GM12878 (cell line): ENCODE measurements around the gene CCDC117. TPM values are rescaled to one million over a fixed set of nuclear protein-coding genes. Genes with fewer than 3 reads are reported as not detected.

Experiments
- ATAC-seq: fragments of 200-7000 bp; cut with Tn5 transposase; 3 replicates; pipeline ENCODE4 v1.9.1; 2020; ENCODE audit warnings: mild to moderate bottlenecking, moderate library complexity
- BruUV-seq: library from RNA; stranded (reverse); fragments of 400-500 nt; replicated peaks from 2 replicates; lab custom pipeline; 2021; lab: Mats Ljungman, UMichigan
- CTCF ChIA-PET: fragments of 300-600 bp; sonication (Branson Sonifier 250); formaldehyde crosslinking; extraction: SDS; loops from one replicate; lab custom pipeline; 2021; ENCODE audit warnings: inconsistent platforms; lab: Yijun Ruan, JAX
- POLR2A ChIA-PET: fragments of 350-600 bp; formaldehyde crosslinking; extraction: SDS; loops from one replicate; lab custom pipeline; 2021; ENCODE audit warnings: inconsistent platforms; lab: Charles Lee
- RAD21 ChIA-PET: fragments of 300-600 bp; sonication (Branson Sonifier 250); formaldehyde crosslinking; loops from one replicate; lab custom pipeline; 2023; ENCODE audit warnings: antibody characterized with exemption; ENCODE audit not compliant: unreplicated experiment; lab: Charles Lee
- SMC1A ChIA-PET: fragments of 300-600 bp; sonication (Branson Sonifier 250); formaldehyde crosslinking; loops from one replicate; lab custom pipeline; 2023; ENCODE audit not compliant: unreplicated experiment, uncharacterized antibody; lab: Charles Lee
- DNase-seq: peaks from one replicate; pipeline ENCODE4 v3.0.0-alpha.2; 2011; ENCODE audit warnings: low read depth, low spot score
- FAIRE-seq: peaks from 3 replicates; lab custom pipeline; 2011; peaks lifted over from hg19 to GRCh38; lab: Jason Lieb, UNC
- H2AFZ ChIP-seq: 2 replicates; pipeline ENCODE4 v1.6.0; 2011; ENCODE audit warnings: low read depth, low read length, control low read depth; ENCODE audit not compliant: control insufficient read depth
- H3K27ac ChIP-seq: 2 replicates; pipeline ENCODE4 v1.5.1; 2011; ENCODE audit warnings: control low read depth; ENCODE audit not compliant: control insufficient read depth, insufficient read depth
- H3K27me3 ChIP-seq, 2 experiments: replicated peaks in 1 of 2; 2 replicates each; pipeline versions ENCODE4 v1.6.0 to v1.6.1; 2011; ENCODE audit warnings: low read length in 1 of 2; ENCODE audit not compliant: control insufficient read depth in 2 of 2, insufficient read depth in 2 of 2
- H3K36me3 ChIP-seq, 2 experiments: 2 replicates each; pipeline ENCODE4 v1.5.1; 2011; ENCODE audit warnings: low read length in 1 of 2; ENCODE audit not compliant: control insufficient read depth in 2 of 2, insufficient read depth in 2 of 2
- H3K4me1 ChIP-seq: 2 replicates; pipeline ENCODE4 v1.6.1; 2011; ENCODE audit warnings: mild to moderate bottlenecking, low read length, moderate library complexity, mixed read lengths; ENCODE audit not compliant: control insufficient read depth, insufficient read depth
- H3K4me2 ChIP-seq: 2 replicates; pipeline ENCODE4 v1.6.0; 2011; ENCODE audit warnings: control low read depth; ENCODE audit not compliant: control insufficient read depth, insufficient read depth
- H3K4me3 ChIP-seq: fragments of 200-600 bp; sonication (generic); 2 replicates; pipeline ENCODE4 v1.5.1; 2016
- H3K79me2 ChIP-seq: 2 replicates; pipeline ENCODE4 v1.6.0; 2011; ENCODE audit warnings: low read length; ENCODE audit not compliant: control insufficient read depth, insufficient read depth
- H3K9ac ChIP-seq: 2 replicates; pipeline ENCODE4 v1.8.0; 2011; ENCODE audit warnings: low read length, control low read depth, mixed read lengths; ENCODE audit not compliant: control insufficient read depth, insufficient read depth
- H3K9me3 ChIP-seq: replicated peaks from 3 replicates; pipeline ENCODE4 v1.5.1; 2011; ENCODE audit warnings: mild to moderate bottlenecking, low read length; ENCODE audit not compliant: control insufficient read depth, insufficient read depth
- H4K20me1 ChIP-seq: 2 replicates; pipeline ENCODE4 v1.6.0; 2011; ENCODE audit not compliant: control insufficient read depth, insufficient read depth
- CHD2 ChIP-seq: IDR thresholded peaks from 2 replicates; pipeline ENCODE4 v1.6.1; 2011; ENCODE audit warnings: low read depth, low read length, improper control_type of control experiment, borderline replicate concordance
- CUX1 ChIP-seq: IDR thresholded peaks from 2 replicates; pipeline ENCODE4 v1.6.1; 2012; ENCODE audit warnings: improper control_type of control experiment, low read depth, low read length; ENCODE audit not compliant: insufficient replicate concordance
- GATAD2B ChIP-seq: fragments of 450-650 bp; conservative IDR thresholded peaks from 2 replicates; pipeline ENCODE4 v1.6.1; 2017; ENCODE audit warnings: low read depth, mild to moderate bottlenecking, moderate library complexity
- MTA2 ChIP-seq: fragments of 450-650 bp; IDR thresholded peaks from 2 replicates; pipeline ENCODE4 v1.6.1; 2016; ENCODE audit warnings: low read depth, mild to moderate bottlenecking, moderate library complexity
- POLR2AphosphoS5 ChIP-seq: IDR thresholded peaks from 2 replicates; pipeline ENCODE4 v1.6.1; 2011; ENCODE audit warnings: mild to moderate bottlenecking, low read length, inconsistent platforms
- RUNX3 ChIP-seq: IDR thresholded peaks from 2 replicates; pipeline ENCODE4 v1.6.1; 2012; ENCODE audit warnings: low read length, inconsistent platforms
- ZBTB11 ChIP-seq: fragments of 450-650 bp; formaldehyde crosslinking; IDR thresholded peaks from 2 replicates; pipeline ENCODE4 v1.5.0; 2022; ENCODE audit warnings: mild to moderate bottlenecking, missing genetic modification characterization
- ZNF217 ChIP-seq: fragments of 450-650 bp; IDR thresholded peaks from 2 replicates; pipeline ENCODE4 v1.6.1; 2017; ENCODE audit warnings: antibody characterized with exemption, mild to moderate bottlenecking
- ZSCAN29 ChIP-seq: fragments of 450-650 bp; IDR thresholded peaks from 2 replicates; pipeline ENCODE4 v1.6.1; 2017; ENCODE audit warnings: mild to moderate bottlenecking, moderate library complexity
- WGBS: methylation state at CpG from one replicate; pipeline ENCODE4 v1.1.6; 2016; ENCODE audit warnings: low lambda C conversion rate; ENCODE audit not compliant: insufficient replicate concordance, insufficient coverage; ENCODE audit errors: missing lambda C conversion rate; 5-methylcytosine and 5-hydroxymethylcytosine counted together
- in situ Hi-C: fragments of 300-500 bp; cut with MboI; formaldehyde crosslinking; loops from 9 replicates; pipeline ENCODE4 v1.14.3; 2018; ENCODE audit warnings: mixed read lengths
- intact Hi-C: fragments of 100-400 bp; cut with micrococcal nuclease; formaldehyde crosslinking; loops from one replicate; pipeline ENCODE4 v1.14.2; 2022; ENCODE audit not compliant: unreplicated experiment
- polyA plus RNA-seq, 11 experiments: library from polyadenylated mRNA; depleted of rRNA in 4 of 11; unstranded in 6 of 11; stranded (reverse) in 5 of 11; fragments of >200 nt; fragmentation: Nextera tagmentation in 4 of 11; fragmentation: Illumina TruSeq in 1 of 11; extraction: Ambion mirVana in 4 of 11; extraction: Trizol in 1 of 11; gene quantifications; 1 replicate in 1 of 11; 2 replicates in 10 of 11; pipeline versions ENCODE4 v1.2.1 to v1.2.3, GENCODE V29; 2011 to 2016; ENCODE audit warnings: inconsistent platforms in 2 of 11, missing spikeins in 2 of 11, low read depth in 1 of 11
- total RNA-seq, 4 experiments: library from RNA; depleted of rRNA in 3 of 4; stranded (reverse); fragments of >200 nt in 3 of 4; fragmentation: Illumina TruSeq in 1 of 4; extraction: Trizol in 1 of 4; gene quantifications; 2 replicates each; pipeline versions ENCODE4 v1.2.1 to v1.2.3, GENCODE V29; 2013 to 2021

Gene CCDC117
- total and polyA plus RNA-seq, 10 of the 15 experiments (the other 5 are each of a cell fraction or from before 2014, with no cell fraction given): 6.3 to 32.2 (median 20.6) TPM

- DNase-seq (no peak), ATAC-seq (peak; percentile 74), FAIRE-seq (no peak)
- no peaks in the 10 kb centered on the region for H4K20me1 ChIP-seq
- CTCF ChIA-PET: interaction anchor here (1.0 to 4.3 kb wide), 15 partner anchors 8 to 225 kb away, joined by 3 to 48 read pairs (median 5); no protein-coding TSS in a partner anchor
- POLR2A ChIA-PET: interaction anchor here (0.5 to 4.2 kb wide), 11 partner anchors 11 to 146 kb away, joined by 3 to 64 read pairs (median 6); partner anchors contain the start of genes CCDC117 and XBP1
- intact Hi-C loops: loop anchor here (10.0 kb wide), 3 partner anchors 45 to 805 kb away; partner anchors contain the start of genes CCDC117 and TTC28
- H3K27ac ChIP-seq: peak overlapping the region; percentile 49
- RAD21 ChIA-PET: interaction anchor here (0.7 to 4.4 kb wide), 14 partner anchors 8 to 219 kb away, joined by 3 to 58 read pairs (median 4); partner anchors contain the start of genes CCDC117, CHEK2, HSCB and XBP1
- H3K9me3 ChIP-seq: no peaks in the 10 kb centered on the region
- peak overlapping the region; percentile 8; the same call in 1 of the 2 replicates for H3K9ac ChIP-seq
- in situ Hi-C loops: loop anchor here (10.0 kb wide), 1 partner anchor 795 kb away; no protein-coding TSS in a partner anchor
- peaks cover 46% of the 10 kb centered on the region for H3K4me1 ChIP-seq
- WGBS: 0% methylated on average over 5 of the region's 5 CpGs
- no peak overlapping the region; the same call in 1 of the 2 replicates for H3K4me3 ChIP-seq
- peak overlapping the region; percentile 78 for H3K4me2 ChIP-seq
- H3K36me3 ChIP-seq: 0 out of 4 replicates have a peak, but pooled peaks cover 0 to 2% of the 10 kb centered on the region in 2 experiments
- SMC1A ChIA-PET: interaction anchor here (1.0 to 6.8 kb wide), 17 partner anchors 8 to 334 kb away, joined by 3 to 130 read pairs (median 5); partner anchors contain the start of genes CHEK2, KREMEN1 and XBP1
- peak overlapping the region; percentile 46 for H2AFZ ChIP-seq
- no TSS peak for BruUV-seq
- H3K27me3 ChIP-seq: no peaks in the 10 kb centered on the region
- H3K79me2 ChIP-seq: no peaks in the 10 kb centered on the region
- TF ChIP-seq ZBTB11 (CRISPR knock-in tag): no peak
- 0 out of 2 replicates have a peak, but pooled peaks have one; percentile 29 for TF ChIP-seq GATAD2B
- TF ChIP-seq RUNX3: no peak
- no peak for TF ChIP-seq CUX1
- no peak for TF ChIP-seq POLR2AphosphoS5
- TF ChIP-seq ZNF217: peak; percentile 83
- 0 out of 2 replicates have a peak, but pooled peaks have one; percentile 41 for TF ChIP-seq CHD2
- TF ChIP-seq MTA2: peak; percentile 53
- TF ChIP-seq ZSCAN29: no peak
These were observed 47.0 kb downstream of the CCDC117 start for GRCh38 chr22:28819253-28820096.
